ENCODE results near the gene CROCC.
A peak's percentile ranks its signal among the peaks of the same experiment; 100 is the strongest.

CROCC gene

DNA sequence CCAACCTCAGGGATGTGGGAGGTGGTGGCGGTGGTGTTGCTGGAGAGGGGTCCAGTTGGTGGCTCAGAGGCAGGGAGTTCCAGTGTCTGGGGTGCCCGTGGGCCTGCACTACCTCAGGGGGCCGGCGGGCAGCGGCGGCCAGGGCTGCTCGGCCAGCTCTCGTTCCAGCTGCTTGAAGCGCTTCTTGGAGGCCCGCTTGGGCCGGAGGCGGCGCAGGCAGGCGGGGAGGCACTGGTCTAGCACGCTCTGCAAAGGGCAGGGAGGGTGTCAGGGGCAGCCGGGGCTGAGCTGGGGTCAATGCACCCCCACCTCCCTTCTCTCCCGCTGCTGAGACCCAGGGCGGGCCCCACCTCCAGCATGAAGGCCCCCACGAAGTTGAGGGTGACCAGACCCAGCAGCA is 64.4 kb downstream of the CROCC start:
- TF ChIP-seq, protein P1, sequence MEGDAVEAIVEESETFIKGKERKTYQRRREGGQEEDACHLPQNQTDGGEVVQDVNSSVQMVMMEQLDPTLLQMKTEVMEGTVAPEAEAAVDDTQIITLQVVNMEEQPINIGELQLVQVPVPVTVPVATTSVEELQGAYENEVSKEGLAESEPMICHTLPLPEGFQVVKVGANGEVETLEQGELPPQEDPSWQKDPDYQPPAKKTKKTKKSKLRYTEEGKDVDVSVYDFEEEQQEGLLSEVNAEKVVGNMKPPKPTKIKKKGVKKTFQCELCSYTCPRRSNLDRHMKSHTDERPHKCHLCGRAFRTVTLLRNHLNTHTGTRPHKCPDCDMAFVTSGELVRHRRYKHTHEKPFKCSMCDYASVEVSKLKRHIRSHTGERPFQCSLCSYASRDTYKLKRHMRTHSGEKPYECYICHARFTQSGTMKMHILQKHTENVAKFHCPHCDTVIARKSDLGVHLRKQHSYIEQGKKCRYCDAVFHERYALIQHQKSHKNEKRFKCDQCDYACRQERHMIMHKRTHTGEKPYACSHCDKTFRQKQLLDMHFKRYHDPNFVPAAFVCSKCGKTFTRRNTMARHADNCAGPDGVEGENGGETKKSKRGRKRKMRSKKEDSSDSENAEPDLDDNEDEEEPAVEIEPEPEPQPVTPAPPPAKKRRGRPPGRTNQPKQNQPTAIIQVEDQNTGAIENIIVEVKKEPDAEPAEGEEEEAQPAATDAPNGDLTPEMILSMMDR (IDR thresholded peaks at IDR 0.05; ENCODE audit: unreplicated experiment in 3 of 3): no peak
- Mint-ChIP-seq H3K4me3 (no peak overlapping the region), H3K27ac (no peak overlapping the region), H3K27me3 (ENCODE audit: low read depth) (peaks cover 9% of the 10 kb centered on the region), H3K9me3 (no peaks in the 10 kb centered on the region), H3K4me1 (peaks cover 23% of the 10 kb centered on the region), H3K36me3 (ENCODE audit: low read depth) (no peaks in the 10 kb centered on the region)

GRCh38 chr1:16986560-16986959 is 64.8 kb downstream of the CROCC start:
- Mint-ChIP-seq H3K27me3 (ENCODE audit: low read depth) (peaks cover 5% of the 10 kb centered on the region), H3K4me3 (no peak overlapping the region), H3K9me3 (no peaks in the 10 kb centered on the region), H3K4me1 (peaks cover 19% of the 10 kb centered on the region), H3K27ac (no peak overlapping the region), H3K36me3 (ENCODE audit: low read depth) (no peaks in the 10 kb centered on the region)
- TF ChIP-seq, protein P1 (IDR thresholded peaks at IDR 0.05; ENCODE audit: unreplicated experiment in 3 of 3): no peak

DNA sequence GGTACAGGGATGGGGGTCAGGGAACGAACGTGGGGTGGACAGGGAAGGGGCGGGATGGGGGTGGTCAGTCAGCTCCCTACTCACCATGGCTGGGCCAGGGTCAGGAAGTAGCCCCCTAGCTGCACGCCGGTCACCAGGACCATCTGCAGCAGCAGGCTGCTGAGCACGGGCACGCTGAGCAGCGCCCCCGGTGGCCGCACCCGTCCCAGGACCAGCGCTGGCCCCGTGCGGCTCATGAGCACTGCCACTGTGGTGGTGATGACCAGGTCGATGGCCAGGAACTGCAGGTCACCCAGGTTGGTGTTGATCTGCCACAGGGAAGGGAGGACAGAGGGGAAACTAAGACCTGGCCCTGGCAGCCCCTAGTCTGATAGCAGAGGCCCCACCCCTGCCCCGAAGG is 65.2 kb downstream of the CROCC start:
- Mint-ChIP-seq H3K36me3 (ENCODE audit: low read depth) (no peaks in the 10 kb centered on the region), H3K4me1 (peaks cover 17% of the 10 kb centered on the region), H3K9me3 (no peaks in the 10 kb centered on the region), H3K27me3 (ENCODE audit: low read depth) (peaks cover 5% of the 10 kb centered on the region), H3K27ac (no peak overlapping the region), H3K4me3 (no peak overlapping the region)
- TF ChIP-seq, protein P1 (IDR thresholded peaks at IDR 0.05; ENCODE audit: unreplicated experiment in 3 of 3): peak; percentile 19 to 52 (median 27)

DNA sequence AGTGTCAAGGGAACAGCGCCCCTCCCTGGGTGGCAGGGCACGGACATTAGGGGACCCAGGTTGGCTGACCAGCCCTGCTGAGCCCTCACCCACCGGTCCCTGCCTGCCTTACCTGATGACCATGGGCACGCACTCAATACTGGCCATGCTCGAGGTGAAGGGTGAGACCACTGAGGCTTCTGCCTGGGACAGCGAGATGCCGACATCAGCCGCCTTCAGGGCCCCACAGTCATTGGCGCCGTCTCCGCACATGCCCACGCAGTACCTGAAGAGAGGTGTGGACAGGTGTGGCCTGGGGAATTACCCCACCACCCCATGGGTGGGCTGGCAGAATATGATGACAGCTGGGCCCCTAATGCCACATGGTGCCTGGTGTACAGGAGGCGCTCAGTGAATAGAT is 66.5 kb downstream of the CROCC start:
- Mint-ChIP-seq H3K27me3 (ENCODE audit: low read depth) (no peaks in the 10 kb centered on the region), H3K36me3 (ENCODE audit: low read depth) (no peaks in the 10 kb centered on the region), H3K4me3 (no peak overlapping the region), H3K27ac (no peak overlapping the region), H3K4me1 (peaks cover 12% of the 10 kb centered on the region), H3K9me3 (no peaks in the 10 kb centered on the region)
- TF ChIP-seq, protein P1 (IDR thresholded peaks at IDR 0.05; ENCODE audit: unreplicated experiment in 3 of 3): no peak

- TF ChIP-seq, protein P1 (IDR thresholded peaks at IDR 0.05; ENCODE audit: unreplicated experiment in 3 of 3): no peak
- Mint-ChIP-seq H3K9me3 (no peaks in the 10 kb centered on the region), H3K36me3 (ENCODE audit: low read depth) (no peaks in the 10 kb centered on the region), H3K4me3 (no peak overlapping the region), H3K4me1 (peaks cover under 1% of the 10 kb centered on the region), H3K27ac (no peak overlapping the region), H3K27me3 (ENCODE audit: low read depth) (no peaks in the 10 kb centered on the region)
Measured at GRCh38 chr1:16989676-16990391, 68.1 kb downstream of the CROCC start.

DNA sequence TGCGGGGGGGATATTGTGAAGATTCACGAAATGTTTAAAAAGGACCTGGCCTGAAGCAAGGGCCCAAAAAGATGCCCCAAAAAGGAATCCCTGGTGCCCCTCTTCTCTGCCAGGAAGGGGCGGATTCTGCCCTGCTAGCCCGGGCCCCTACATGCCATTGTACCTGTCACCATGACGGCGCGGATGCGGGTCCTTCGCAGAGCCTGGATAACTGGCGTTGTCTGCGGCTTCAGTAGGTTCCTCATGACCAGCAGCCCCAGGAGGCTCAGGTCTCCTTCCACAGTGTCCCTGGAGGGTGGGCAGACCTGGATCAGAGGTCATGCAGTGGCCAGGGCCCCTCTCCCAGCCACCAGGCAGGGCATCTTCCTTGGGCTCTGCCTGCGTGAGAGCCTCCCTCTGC is 69.8 kb downstream of the CROCC start:
- no peak overlapping the region for H3K27ac Mint-ChIP-seq
- H3K4me3 Mint-ChIP-seq: no peak overlapping the region
- H3K4me1 Mint-ChIP-seq: no peaks in the 10 kb centered on the region
- H3K9me3 Mint-ChIP-seq: no peaks in the 10 kb centered on the region
- H3K27me3 Mint-ChIP-seq (ENCODE audit: low read depth): no peaks in the 10 kb centered on the region
- no peaks in the 10 kb centered on the region for H3K36me3 Mint-ChIP-seq (ENCODE audit: low read depth)
- TF ChIP-seq, protein P1 (IDR thresholded peaks at IDR 0.05; ENCODE audit: unreplicated experiment in 3 of 3): no peak

Data from nephron (organoid).